Esophagus squamous epithelium (tissue), 4 donors: ENCODE results near the gene BABAM2.

Experiments used
- POLR2A ChIP-seq, 4 donors: fragments of 450-650 bp; IDR thresholded peaks; one replicate each; pipeline ENCODE4 v1.6.1; 2017; ENCODE audit warnings: antibody characterized with exemption in 4 of 4, mild to moderate bottlenecking in 4 of 4, moderate library complexity in 3 of 4
- TF ChIP-seq, protein P1 (sequence below), 6 experiments: fragments of 450-650 bp in 4 of 6; fragments of 200-600 bp in 2 of 6; sonication (generic) in 2 of 6; IDR thresholded peaks; one replicate each; pipeline ENCODE4 v1.5.1; 2016 to 2019; ENCODE audit warnings: antibody characterized with exemption in 6 of 6, mild to moderate bottlenecking in 4 of 6, moderate library complexity in 4 of 6

DNA sequence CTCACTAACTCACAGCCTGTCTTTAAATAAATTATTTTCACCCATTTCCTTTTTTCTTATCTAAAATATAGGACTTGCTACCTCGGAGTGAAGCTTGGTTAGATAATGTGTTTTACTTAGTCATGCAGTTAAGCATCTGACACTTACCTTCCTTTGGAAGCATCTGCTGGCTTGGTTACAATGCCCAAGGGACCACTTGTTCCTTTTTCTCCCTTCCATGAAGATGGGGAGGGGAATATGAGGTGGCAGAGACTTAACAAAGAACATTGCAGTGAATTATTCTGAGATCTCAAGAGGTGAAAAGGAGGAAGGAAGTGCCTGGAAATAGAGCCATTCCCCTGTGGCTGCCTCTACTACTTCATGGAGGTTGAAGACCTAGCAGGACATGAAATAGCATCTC is 356.8 kb downstream of the BABAM2 start:
- TF ChIP-seq, protein P1, sequence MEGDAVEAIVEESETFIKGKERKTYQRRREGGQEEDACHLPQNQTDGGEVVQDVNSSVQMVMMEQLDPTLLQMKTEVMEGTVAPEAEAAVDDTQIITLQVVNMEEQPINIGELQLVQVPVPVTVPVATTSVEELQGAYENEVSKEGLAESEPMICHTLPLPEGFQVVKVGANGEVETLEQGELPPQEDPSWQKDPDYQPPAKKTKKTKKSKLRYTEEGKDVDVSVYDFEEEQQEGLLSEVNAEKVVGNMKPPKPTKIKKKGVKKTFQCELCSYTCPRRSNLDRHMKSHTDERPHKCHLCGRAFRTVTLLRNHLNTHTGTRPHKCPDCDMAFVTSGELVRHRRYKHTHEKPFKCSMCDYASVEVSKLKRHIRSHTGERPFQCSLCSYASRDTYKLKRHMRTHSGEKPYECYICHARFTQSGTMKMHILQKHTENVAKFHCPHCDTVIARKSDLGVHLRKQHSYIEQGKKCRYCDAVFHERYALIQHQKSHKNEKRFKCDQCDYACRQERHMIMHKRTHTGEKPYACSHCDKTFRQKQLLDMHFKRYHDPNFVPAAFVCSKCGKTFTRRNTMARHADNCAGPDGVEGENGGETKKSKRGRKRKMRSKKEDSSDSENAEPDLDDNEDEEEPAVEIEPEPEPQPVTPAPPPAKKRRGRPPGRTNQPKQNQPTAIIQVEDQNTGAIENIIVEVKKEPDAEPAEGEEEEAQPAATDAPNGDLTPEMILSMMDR (IDR thresholded peaks at IDR 0.05), result no peak
- TF ChIP-seq POLR2A (IDR thresholded peaks at IDR 0.05), result no peak
